ENCODE data around the gene ELK4. TPM values are rescaled to one million over a fixed set of nuclear protein-coding genes. Genes with fewer than 3 reads are reported as not detected.
A peak's percentile ranks its signal among the peaks of the same experiment; 100 is the strongest.

ELK4 gene
- total RNA-seq, 1 experiment from 2014 or later = 31.2 TPM

DNA sequence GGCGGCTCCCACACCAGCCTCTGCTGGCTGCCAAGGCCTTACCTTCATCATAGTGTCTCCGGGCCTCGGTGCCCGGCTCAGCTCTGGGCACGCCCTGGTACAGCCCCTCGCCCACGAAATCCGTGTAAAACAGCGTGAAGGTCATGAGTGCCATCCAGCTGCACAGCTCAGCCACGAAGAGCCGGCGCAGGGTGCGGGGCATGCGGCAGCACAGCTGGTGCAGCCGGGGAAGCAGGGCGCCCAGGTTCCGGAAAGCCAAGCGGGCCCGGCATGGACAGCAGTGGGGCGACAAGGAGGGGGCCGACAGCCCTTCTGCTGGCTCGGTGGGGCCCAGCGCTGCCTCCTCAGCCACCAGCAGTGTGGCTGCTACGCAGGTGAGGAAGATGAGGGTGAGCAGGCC, 31.0 kb upstream of the ELK4 start:
- Histone ChIP-seq H3T11ph (ENCODE audit: low read length) (no peak overlapping the region), H3K4ac (ENCODE audit: low read depth, low read length) (no peak overlapping the region), H4K91ac (ENCODE audit: insufficient read length, low read depth, low read length) (no peak overlapping the region), H3K9ac (ENCODE audit: extremely low read depth, insufficient read length, low read length) (no peak overlapping the region), H3K23ac (ENCODE audit: insufficient read length, low read depth, low read length) (no peak overlapping the region), H2BK20ac (ENCODE audit: low read depth, low read length, poor library complexity, severe bottlenecking) (no peak overlapping the region), H2BK15ac (ENCODE audit: low read depth, low read length) (no peak overlapping the region), H3K9me3 (ENCODE audit: control insufficient read depth, low read depth, low read length) (no peaks in the 10 kb centered on the region), H2AFZ (ENCODE audit: low read length) (no peak overlapping the region), H3K14ac (ENCODE audit: insufficient read depth, low read length) (no peak overlapping the region), H3K4me1 (ENCODE audit: insufficient read depth, low read length) (peaks cover 5% of the 10 kb centered on the region; the same call in 1 of the 2 replicates), H3K23me2 (ENCODE audit: insufficient read length, low read depth, low read length, poor library complexity, severe bottlenecking) (no peaks in the 10 kb centered on the region), H2AK5ac (ENCODE audit: insufficient read length, low read length) (no peak overlapping the region), H3K4me2 (ENCODE audit: insufficient read depth, insufficient read length, low read length) (no peak overlapping the region), H3K79me2 (ENCODE audit: insufficient read depth, low read length) (peaks cover 2% of the 10 kb centered on the region; the same call in 1 of the 2 replicates), H2BK120ac (ENCODE audit: low read depth, low read length, poor library complexity, severe bottlenecking) (no peak overlapping the region), H4K8ac (replicated peaks; ENCODE audit: insufficient read length, low read depth, low read length) (no peak overlapping the region), H2BK5ac (ENCODE audit: insufficient read length, low read length) (no peak overlapping the region), H2BK12ac (ENCODE audit: insufficient read length, low read depth, low read length) (no peak overlapping the region), H3K79me1 (ENCODE audit: insufficient read depth, low read depth, low read length, poor library complexity, severe bottlenecking) (no peaks in the 10 kb centered on the region), H3K27ac (ENCODE audit: insufficient read length, low read depth, low read length) (no peak overlapping the region), H3K18ac (ENCODE audit: insufficient read length, low read depth, low read length) (no peak overlapping the region), H3K56ac (ENCODE audit: insufficient read length, low read depth, low read length) (no peak overlapping the region), H4K5ac (ENCODE audit: insufficient read length, low read depth, low read length) (no peak overlapping the region), H4K20me1 (ENCODE audit: control insufficient read depth, insufficient read depth, insufficient read length) (no peaks in the 10 kb centered on the region), H3K27me3 (ENCODE audit: insufficient read depth, low read length) (no peaks in the 10 kb centered on the region)
- Mint-ChIP-seq H3K36me3 (ENCODE audit: insufficient read depth in 1 of 3, low read depth in 3 of 3) (peaks cover 4 to 40% (median 32%) of the 10 kb centered on the region in 3 experiments; a peak in 6 of 7 replicates), H3K27me3 (ENCODE audit: low read depth) (no peaks in the 10 kb centered on the region), H3K4me3 (no peak overlapping the region), H3K9me3 (no peaks in the 10 kb centered on the region), H3K4me1 (peaks cover 50 to 60% of the 10 kb centered on the region in 2 experiments), H3K27ac (peak overlapping the region in 1 of 3 experiments; percentile 93; a peak in 3 of 7 replicates)
- no CpG with 5 or more reads among the region's 24 CpGs for WGBS (ENCODE audit: extremely low coverage, insufficient read length, low lambda C conversion rate)
- no peak for DNase-seq
- TF ChIP-seq, protein P1, sequence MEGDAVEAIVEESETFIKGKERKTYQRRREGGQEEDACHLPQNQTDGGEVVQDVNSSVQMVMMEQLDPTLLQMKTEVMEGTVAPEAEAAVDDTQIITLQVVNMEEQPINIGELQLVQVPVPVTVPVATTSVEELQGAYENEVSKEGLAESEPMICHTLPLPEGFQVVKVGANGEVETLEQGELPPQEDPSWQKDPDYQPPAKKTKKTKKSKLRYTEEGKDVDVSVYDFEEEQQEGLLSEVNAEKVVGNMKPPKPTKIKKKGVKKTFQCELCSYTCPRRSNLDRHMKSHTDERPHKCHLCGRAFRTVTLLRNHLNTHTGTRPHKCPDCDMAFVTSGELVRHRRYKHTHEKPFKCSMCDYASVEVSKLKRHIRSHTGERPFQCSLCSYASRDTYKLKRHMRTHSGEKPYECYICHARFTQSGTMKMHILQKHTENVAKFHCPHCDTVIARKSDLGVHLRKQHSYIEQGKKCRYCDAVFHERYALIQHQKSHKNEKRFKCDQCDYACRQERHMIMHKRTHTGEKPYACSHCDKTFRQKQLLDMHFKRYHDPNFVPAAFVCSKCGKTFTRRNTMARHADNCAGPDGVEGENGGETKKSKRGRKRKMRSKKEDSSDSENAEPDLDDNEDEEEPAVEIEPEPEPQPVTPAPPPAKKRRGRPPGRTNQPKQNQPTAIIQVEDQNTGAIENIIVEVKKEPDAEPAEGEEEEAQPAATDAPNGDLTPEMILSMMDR (conservative IDR thresholded peaks at IDR 0.05) = no peak
